H1 (cell line): ENCODE results near the gene MED1. TPM values are rescaled to one million over a fixed set of nuclear protein-coding genes. Genes with fewer than 3 reads are reported as not detected.

Experiments
- CTCF ChIA-PET: fragments of 300-600 bp; sonication (Branson Sonifier 250); formaldehyde crosslinking; loops from one replicate; lab custom pipeline; 2021; ENCODE audit not compliant: partially characterized antibody; lab: Charles Lee
- POLR2A ChIA-PET: fragments of 300-600 bp; sonication (Branson Sonifier 250); formaldehyde crosslinking; loops from one replicate; lab custom pipeline; 2021; ENCODE audit warnings: inconsistent platforms; ENCODE audit not compliant: partially characterized antibody; lab: Charles Lee
- DNase-seq, 2 experiments: peaks; one replicate each; pipeline versions ENCODE4 v3.0.0 to v3.0.0-alpha.2; 2010 to 2022; ENCODE audit warnings: low spot score in 2 of 2, low read depth in 1 of 2, mixed read lengths in 1 of 2
- FAIRE-seq: peaks from 2 replicates; lab custom pipeline; 2011; peaks lifted over from hg19 to GRCh38; lab: Jason Lieb, UNC
- H2AFZ ChIP-seq: 2 replicates; pipeline ENCODE4 v1.8.1; 2012; ENCODE audit warnings: low read length, inconsistent platforms
- H2AK5ac ChIP-seq: 2 replicates; pipeline ENCODE4 v1.6.1; 2013; ENCODE audit warnings: low read depth, low read length
- H2BK120ac ChIP-seq: replicated peaks from 2 replicates; pipeline ENCODE3; 2013; ENCODE audit warnings: low read depth, low read length, inconsistent platforms
- H2BK12ac ChIP-seq: 2 replicates; pipeline ENCODE4 v1.6.1; 2013; ENCODE audit warnings: low read depth, low read length
- H2BK15ac ChIP-seq: 2 replicates; pipeline ENCODE4 v1.6.1; 2013; ENCODE audit warnings: low read length
- H2BK20ac ChIP-seq: 2 replicates; pipeline ENCODE4 v1.6.1; 2013; ENCODE audit warnings: low read length
- H2BK5ac ChIP-seq: 2 replicates; pipeline ENCODE4 v1.6.1; 2013; ENCODE audit warnings: low read depth, low read length
- H3K14ac ChIP-seq: 2 replicates; pipeline ENCODE4 v1.6.1; 2013; ENCODE audit warnings: inconsistent platforms; ENCODE audit not compliant: insufficient read length
- H3K18ac ChIP-seq: 2 replicates; pipeline ENCODE4 v1.6.1; 2013; ENCODE audit warnings: low read length; ENCODE audit errors: extremely low read depth
- H3K23ac ChIP-seq: 2 replicates; pipeline ENCODE4 v1.6.1; 2013; ENCODE audit warnings: inconsistent platforms; ENCODE audit not compliant: insufficient read length
- H3K23me2 ChIP-seq: 2 replicates; pipeline ENCODE4 v1.6.1; 2013; ENCODE audit warnings: low read depth, low read length
- H3K27ac ChIP-seq: 2 replicates; pipeline ENCODE4 v1.6.1; 2011; ENCODE audit warnings: low read depth, low read length, inconsistent platforms
- H3K27me3 ChIP-seq, 4 experiments: replicated peaks in 1 of 4; 1 replicate in 1 of 4; 2 replicates in 3 of 4; pipeline versions ENCODE4 v1.6.1 to v1.8.1; 2011 to 2013; ENCODE audit warnings: low read length in 3 of 4, mild to moderate bottlenecking in 3 of 4, inconsistent platforms in 2 of 4, mixed read lengths in 2 of 4, moderate library complexity in 1 of 4; ENCODE audit not compliant: control insufficient read depth in 3 of 4, insufficient read depth in 3 of 4; ENCODE audit errors: extremely low read depth in 1 of 4
- H3K36me3 ChIP-seq, 4 experiments: 2 replicates each; pipeline versions ENCODE4 v1.6.1 to v1.8.1; 2011 to 2013; ENCODE audit warnings: mild to moderate bottlenecking in 4 of 4, low read length in 3 of 4, moderate library complexity in 2 of 4, control low read depth in 1 of 4, inconsistent platforms in 1 of 4; ENCODE audit not compliant: insufficient read depth in 4 of 4, control insufficient read depth in 2 of 4
- H3K4ac ChIP-seq: replicated peaks from 2 replicates; pipeline ENCODE3; 2013; ENCODE audit warnings: low read length, low read depth, mixed read lengths, inconsistent platforms; ENCODE audit not compliant: insufficient read length
- H3K4me1 ChIP-seq, 4 experiments: replicated peaks in 1 of 4; 1 replicate in 1 of 4; 2 replicates in 3 of 4; pipeline versions ENCODE4 v1.6.1 to v1.8.1; 2011 to 2013; ENCODE audit warnings: low read length in 3 of 4, inconsistent platforms in 2 of 4, mixed read lengths in 1 of 4; ENCODE audit not compliant: insufficient read depth in 4 of 4, control insufficient read depth in 3 of 4
- H3K4me2 ChIP-seq, 2 experiments: 2 replicates each; pipeline versions ENCODE4 v1.6.1 to v1.8.1; 2011 to 2013; ENCODE audit warnings: low read depth in 2 of 2, low read length in 2 of 2, control low read depth in 1 of 2, inconsistent platforms in 1 of 2, mild to moderate bottlenecking in 1 of 2; ENCODE audit not compliant: insufficient read depth in 1 of 2
- H3K4me3 ChIP-seq, 4 experiments: fragments of 200-600, 300-600 bp in 1 of 4; sonication (generic), shearing (Covaris generic), sonication (Bioruptor Twin) in 1 of 4; 2 replicates each; pipeline versions ENCODE4 v1.5.1 to v1.8.1; 2011 to 2016; ENCODE audit warnings: low read length in 4 of 4, low read depth in 3 of 4, control low read depth in 2 of 4, inconsistent platforms in 2 of 4, mild to moderate bottlenecking in 2 of 4, mixed read lengths in 1 of 4, moderate library complexity in 1 of 4; ENCODE audit not compliant: insufficient read depth in 2 of 4; ENCODE audit errors: extremely low read depth in 1 of 4
- H3K56ac ChIP-seq: replicated peaks from 2 replicates; pipeline ENCODE3; 2013; ENCODE audit warnings: low read depth, mild to moderate bottlenecking, mixed read lengths, low read length, inconsistent platforms; ENCODE audit not compliant: insufficient read length
- H3K79me1 ChIP-seq: 2 replicates; pipeline ENCODE4 v1.6.1; 2013; ENCODE audit warnings: low read depth, low read length, control low read depth
- H3K79me2 ChIP-seq, 2 experiments: 2 replicates each; pipeline versions ENCODE4 v1.6.1 to v1.8.1; 2012 to 2013; ENCODE audit warnings: low read length in 2 of 2, mild to moderate bottlenecking in 2 of 2, inconsistent platforms in 1 of 2; ENCODE audit not compliant: insufficient read depth in 2 of 2, control insufficient read depth in 1 of 2
- H3K9ac ChIP-seq, 4 experiments: replicated peaks in 1 of 4; 1 replicate in 1 of 4; 2 replicates in 3 of 4; pipeline versions ENCODE4 v1.6.1 to v1.8.1; 2011 to 2013; ENCODE audit warnings: low read depth in 3 of 4, low read length in 3 of 4, control low read depth in 2 of 4, mild to moderate bottlenecking in 2 of 4, moderate library complexity in 2 of 4, inconsistent platforms in 1 of 4; ENCODE audit errors: extremely low read depth in 1 of 4
- H3K9me3 ChIP-seq, 2 experiments: 2 replicates each; pipeline versions ENCODE4 v1.6.1 to v1.8.1; 2012 to 2013; ENCODE audit warnings: mild to moderate bottlenecking in 2 of 2, moderate library complexity in 2 of 2, control low read depth in 1 of 2, inconsistent platforms in 1 of 2, low read depth in 1 of 2, low read length in 1 of 2, mixed read lengths in 1 of 2; ENCODE audit not compliant: insufficient read depth in 2 of 2
- H4K20me1 ChIP-seq, 2 experiments: replicated peaks in 1 of 2; 2 replicates each; pipeline versions ENCODE3 to v1.8.1; 2011 to 2013; ENCODE audit warnings: inconsistent platforms in 2 of 2, low read length in 2 of 2, mild to moderate bottlenecking in 1 of 2; ENCODE audit not compliant: insufficient read depth in 2 of 2, control insufficient read depth in 1 of 2
- H4K5ac ChIP-seq: 2 replicates; pipeline ENCODE4 v1.6.1; 2013; ENCODE audit warnings: low read length, low read depth, mixed read lengths, inconsistent platforms; ENCODE audit not compliant: insufficient read length
- H4K8ac ChIP-seq: 2 replicates; pipeline ENCODE4 v1.8.0; 2013; ENCODE audit warnings: mild to moderate bottlenecking, moderate library complexity, low read length, inconsistent platforms; ENCODE audit not compliant: insufficient read depth; ENCODE audit errors: extremely low read depth
- H4K91ac ChIP-seq: replicated peaks from 2 replicates; pipeline ENCODE3; 2013; ENCODE audit warnings: low read length, mixed read lengths, inconsistent platforms; ENCODE audit not compliant: insufficient read length
- BRCA1 ChIP-seq: IDR thresholded peaks from 2 replicates; pipeline ENCODE4 v1.6.1; 2012; ENCODE audit warnings: low read depth, low read length, improper control_type of control experiment
- CREB1 ChIP-seq: IDR thresholded peaks from 2 replicates; pipeline ENCODE4 v1.6.1; 2012; ENCODE audit warnings: inconsistent platforms
- CTBP2 ChIP-seq: IDR thresholded peaks from 2 replicates; pipeline ENCODE4 v1.7.0; 2011; ENCODE audit warnings: borderline replicate concordance, mild to moderate bottlenecking, moderate library complexity, mixed read lengths, low read length; ENCODE audit not compliant: insufficient read depth, insufficient read length
- EGR1 ChIP-seq: IDR thresholded peaks from 2 replicates; pipeline ENCODE4 v1.6.1; 2011; ENCODE audit warnings: low read depth, low read length, borderline replicate concordance
- EP300 ChIP-seq, 2 experiments: IDR thresholded peaks; 1 replicate in 1 of 2; 2 replicates in 1 of 2; pipeline ENCODE4 v1.6.1; 2011 to 2012; ENCODE audit warnings: low read depth in 2 of 2, low read length in 2 of 2, mild to moderate bottlenecking in 2 of 2, borderline replicate concordance in 1 of 2, inconsistent platforms in 1 of 2, moderate library complexity in 1 of 2
- KDM5A ChIP-seq: fragments of 200-600 bp; IDR thresholded peaks from 2 replicates; pipeline ENCODE4 v1.7.1; 2012; ENCODE audit warnings: mild to moderate bottlenecking, low read length, inconsistent platforms, mixed read lengths
- SIX5 ChIP-seq: IDR thresholded peaks from 2 replicates; pipeline ENCODE4 v1.6.1; 2011; ENCODE audit warnings: mild to moderate bottlenecking, low read depth, low read length
- TCF12 ChIP-seq: IDR thresholded peaks from 2 replicates; pipeline ENCODE4 v1.6.1; 2011; ENCODE audit warnings: low read depth, mild to moderate bottlenecking, low read length
- WGBS, 2 experiments: shearing (Covaris generic) in 1 of 2; methylation state at CpG; one replicate each; pipeline versions ENCODE4 v1.1.6 to v1.1.7; 2013 to 2015; ENCODE audit warnings: low lambda C conversion rate in 2 of 2, mixed read lengths in 2 of 2, inconsistent platforms in 1 of 2, low coverage in 1 of 2, missing lambda C conversion rate in 1 of 2; ENCODE audit not compliant: insufficient replicate concordance in 2 of 2, insufficient coverage in 1 of 2, insufficient read length in 1 of 2; ENCODE audit errors: extremely low coverage in 1 of 2, missing lambda C conversion rate in 1 of 2; 5-methylcytosine and 5-hydroxymethylcytosine counted together
- polyA plus RNA-seq, 7 experiments: library from polyadenylated mRNA; depleted of rRNA in 3 of 7; stranded (reverse) in 5 of 7; unstranded in 2 of 7; fragments of >200 nt in 5 of 7; fragments of 200-250 nt in 2 of 7; gene quantifications; 1 replicate in 5 of 7; 2 replicates in 1 of 7; 4 replicates in 1 of 7; pipeline versions ENCODE4 v1.2.1 to v1.2.3, GENCODE V29; 2011 to 2013; ENCODE audit warnings: missing spikeins in 2 of 7, mixed read lengths in 2 of 7
- total RNA-seq: library from RNA; stranded (reverse); fragmentation: NEBNext Ultra II Directional; extraction: Animal tissue kit (Norgen Biotek cat#: 25700); gene quantifications from 2 replicates; pipeline ENCODE4 v1.2.1, GENCODE V29; 2021
- TF ChIP-seq, protein P1 (sequence below): IDR thresholded peaks from 2 replicates; pipeline ENCODE4 v1.6.1; 2012; ENCODE audit warnings: low read length, inconsistent platforms
- TF ChIP-seq, protein P2 (sequence below), 3 experiments: IDR thresholded peaks; 1 replicate in 2 of 3; 2 replicates in 1 of 3; pipeline versions ENCODE4 v1.5.1 to v1.6.1; 2011; ENCODE audit warnings: low read length in 3 of 3, mild to moderate bottlenecking in 3 of 3, inconsistent platforms in 2 of 3, low read depth in 1 of 3, moderate library complexity in 1 of 3; ENCODE audit not compliant: insufficient read depth in 1 of 3; ENCODE audit errors: control extremely low read depth in 1 of 3

MED1 gene
- total and polyA plus RNA-seq, 2 of the 8 experiments (the other 6 are each of a cell fraction or from before 2014, with no cell fraction given), result 24.7 to 56.5 TPM

- Histone ChIP-seq H3K18ac (no peak overlapping the region), H4K8ac (no peak overlapping the region), H3K14ac (no peak overlapping the region), H3K27ac (no peak overlapping the region), H3K79me1 (0 out of 2 replicates have a peak, but pooled peaks cover 2% of the 10 kb centered on the region), H3K9me3 (no peaks in the 10 kb centered on the region), H3K23ac (no peak overlapping the region), H3K9ac (no peak overlapping the region), H2BK5ac (no peak overlapping the region), H2AK5ac (no peak overlapping the region), H2BK20ac (no peak overlapping the region), H2BK15ac (no peak overlapping the region), H3K4me2 (no peak overlapping the region), H3K4me1 (no peaks in the 10 kb centered on the region), H3K23me2 (peaks cover under 1% of the 10 kb centered on the region; the same call in 1 of the 2 replicates), H2BK120ac (no peak overlapping the region), H3K56ac (no peak overlapping the region), H3K4ac (no peak overlapping the region), H4K91ac (no peak overlapping the region), H3K36me3 (peaks cover 27 to 45% (median 38%) of the 10 kb centered on the region in 4 experiments), H2BK12ac (no peak overlapping the region), H3K27me3 (no peaks in the 10 kb centered on the region), H4K20me1 (peaks cover 0 to 3% of the 10 kb centered on the region in 2 experiments), H4K5ac (no peak overlapping the region), H2AFZ (no peak overlapping the region), H3K79me2 (no peaks in the 10 kb centered on the region), H3K4me3 (no peak overlapping the region)
- ChIA-PET CTCF (interaction anchor here (1.1 kb wide), 1 partner anchor 146 kb away, joined by 3 read pairs; no protein-coding TSS in a partner anchor), POLR2A (no interaction called here)
- FAIRE-seq, result no peak
- no peak for DNase-seq
- 83% methylated on average over 1 of the region's 1 CpG; no CpG with 5 or more reads in 1 of the 2 experiments for WGBS, 2 experiments
- TF ChIP-seq, protein P1, sequence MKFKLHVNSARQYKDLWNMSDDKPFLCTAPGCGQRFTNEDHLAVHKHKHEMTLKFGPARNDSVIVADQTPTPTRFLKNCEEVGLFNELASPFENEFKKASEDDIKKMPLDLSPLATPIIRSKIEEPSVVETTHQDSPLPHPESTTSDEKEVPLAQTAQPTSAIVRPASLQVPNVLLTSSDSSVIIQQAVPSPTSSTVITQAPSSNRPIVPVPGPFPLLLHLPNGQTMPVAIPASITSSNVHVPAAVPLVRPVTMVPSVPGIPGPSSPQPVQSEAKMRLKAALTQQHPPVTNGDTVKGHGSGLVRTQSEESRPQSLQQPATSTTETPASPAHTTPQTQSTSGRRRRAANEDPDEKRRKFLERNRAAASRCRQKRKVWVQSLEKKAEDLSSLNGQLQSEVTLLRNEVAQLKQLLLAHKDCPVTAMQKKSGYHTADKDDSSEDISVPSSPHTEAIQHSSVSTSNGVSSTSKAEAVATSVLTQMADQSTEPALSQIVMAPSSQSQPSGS, result no peak
- no peak for TF ChIP-seq CTBP2
- no peak for TF ChIP-seq SIX5
- no peak for TF ChIP-seq TCF12
- TF ChIP-seq KDM5A, result no peak
- TF ChIP-seq EGR1, result no peak
- TF ChIP-seq BRCA1, result no peak
- TF ChIP-seq, protein P2, sequence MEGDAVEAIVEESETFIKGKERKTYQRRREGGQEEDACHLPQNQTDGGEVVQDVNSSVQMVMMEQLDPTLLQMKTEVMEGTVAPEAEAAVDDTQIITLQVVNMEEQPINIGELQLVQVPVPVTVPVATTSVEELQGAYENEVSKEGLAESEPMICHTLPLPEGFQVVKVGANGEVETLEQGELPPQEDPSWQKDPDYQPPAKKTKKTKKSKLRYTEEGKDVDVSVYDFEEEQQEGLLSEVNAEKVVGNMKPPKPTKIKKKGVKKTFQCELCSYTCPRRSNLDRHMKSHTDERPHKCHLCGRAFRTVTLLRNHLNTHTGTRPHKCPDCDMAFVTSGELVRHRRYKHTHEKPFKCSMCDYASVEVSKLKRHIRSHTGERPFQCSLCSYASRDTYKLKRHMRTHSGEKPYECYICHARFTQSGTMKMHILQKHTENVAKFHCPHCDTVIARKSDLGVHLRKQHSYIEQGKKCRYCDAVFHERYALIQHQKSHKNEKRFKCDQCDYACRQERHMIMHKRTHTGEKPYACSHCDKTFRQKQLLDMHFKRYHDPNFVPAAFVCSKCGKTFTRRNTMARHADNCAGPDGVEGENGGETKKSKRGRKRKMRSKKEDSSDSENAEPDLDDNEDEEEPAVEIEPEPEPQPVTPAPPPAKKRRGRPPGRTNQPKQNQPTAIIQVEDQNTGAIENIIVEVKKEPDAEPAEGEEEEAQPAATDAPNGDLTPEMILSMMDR (IDR thresholded peaks at IDR 0.05; ENCODE audit: control extremely low read depth in 1 of 3, insufficient read depth in 1 of 3, low read depth in 1 of 3, low read length in 3 of 3), result no peak
- no peak for TF ChIP-seq CREB1
- no peak for TF ChIP-seq EP300 (IDR thresholded peaks at IDR 0.05; ENCODE audit: borderline replicate concordance in 1 of 2, low read depth in 2 of 2, low read length in 2 of 2)
Observed at GRCh38 chr17:39406951-39407350, 44.1 kb downstream of the MED1 start.
